ENCODE results near the gene LLCFC1.

- TF ChIP-seq CTCF (IDR thresholded peaks at IDR 0.05; ENCODE audit: low read depth, low read length, missing input control) (no peak), RAD21 (IDR thresholded peaks at IDR 0.05) (no peak), JUND (IDR thresholded peaks at IDR 0.05) (no peak), REST (IDR thresholded peaks at IDR 0.05) (no peak)
These were observed 39.6 kb upstream of the LLCFC1 start for GRCh38 chr7:142899661-142900060.
